Activated CD4-positive, alpha-beta T cell treated with anti-CD3 and anti-CD28 coated beads, Interleukin-2, amount 50 U/mL, for 48 hours (primary cell): ENCODE data around the gene TAOK1.
A peak's percentile ranks its signal among the peaks of the same experiment; 100 is the strongest.
"Not testable (repeated sequence)": the region's sequence is repeated elsewhere in the genome, so short reads cannot be mapped to it uniquely, and the experiment has no call there.

Source experiments
- DNase-seq, 2 experiments: peaks; one replicate each; pipeline ENCODE4 v3.0.0-alpha.2; 2020

The TAOK1 gene

GRCh38 chr17:29555840-29556239 lies 165.7 kb downstream of the TAOK1 start:
- no peak for DNase-seq

GRCh38 chr17:29557085-29557738 lies 167.0 kb downstream of the TAOK1 start:
- DNase-seq = no peak

GRCh38 chr17:29557739-29558116 lies 167.6 kb downstream of the TAOK1 start:
- no peak for DNase-seq

- not testable (repeated sequence) for DNase-seq
These were observed 168.0 kb downstream of the TAOK1 start for GRCh38 chr17:29558139-29558538.

GRCh38 chr17:29559640-29560039 lies 169.5 kb downstream of the TAOK1 start:
- no peak for DNase-seq

- DNase-seq = no peak
These were observed 170.2 kb downstream of the TAOK1 start for GRCh38 chr17:29560316-29560715.

- no peak for DNase-seq
These were observed 171.7 kb downstream of the TAOK1 start for GRCh38 chr17:29561554-29562517.

GRCh38 chr17:29562615-29563014 lies 172.5 kb downstream of the TAOK1 start:
- no peak for DNase-seq

GRCh38 chr17:29563816-29564215 lies 173.7 kb downstream of the TAOK1 start:
- DNase-seq = no peak

- DNase-seq = peak; percentile 64 to 69
These were observed 175.7 kb downstream of the TAOK1 start for GRCh38 chr17:29565643-29566472.

- DNase-seq = peak; percentile 71 to 76
These were observed 176.5 kb downstream of the TAOK1 start, which contains the start of gene ABHD15 for GRCh38 chr17:29566473-29567303. ABHD15 (minus strand) TSS chr17:29567037; CDS start chr17:29566966, 71 bp downstream.

GRCh38 chr17:29567304-29567553 lies 177.1 kb downstream of the TAOK1 start:
- no peak for DNase-seq

- peak; percentile 80 to 86 for DNase-seq
These were observed 177.6 kb downstream of the TAOK1 start for GRCh38 chr17:29567554-29568330.

GRCh38 chr17:29568331-29569244 lies 178.4 kb downstream of the TAOK1 start, which contains the start of gene TP53I13:
TP53I13 (plus strand) TSS chr17:29568701; CDS start chr17:29568759, 58 bp downstream.
- DNase-seq = peak; percentile 95 to 96

GRCh38 chr17:29569245-29569950 lies 179.2 kb downstream of the TAOK1 start:
- no peak for DNase-seq

GRCh38 chr17:29570521-29570920 lies 180.4 kb downstream of the TAOK1 start:
- no peak for DNase-seq

- no peak for DNase-seq
These were observed 181.3 kb downstream of the TAOK1 start for GRCh38 chr17:29571486-29571882.

GRCh38 chr17:29571883-29572681 lies 181.9 kb downstream of the TAOK1 start:
- no peak for DNase-seq
